Keratinocyte (primary cell): ENCODE results near the gene ETAA1. TPM values are rescaled to one million over a fixed set of nuclear protein-coding genes. Genes with fewer than 3 reads are reported as not detected.
A peak's percentile ranks its signal among the peaks of the same experiment; 100 is the strongest.

ENCODE experiments used
- DNase-seq: peaks from one replicate; pipeline ENCODE4 v3.0.0-alpha.2; 2011; ENCODE audit warnings: low read depth, missing footprints, low spot score
- FAIRE-seq: peaks from 2 replicates; lab custom pipeline; 2011; peaks lifted over from hg19 to GRCh38; lab: Jason Lieb, UNC
- H2AFZ ChIP-seq: 2 replicates; pipeline ENCODE4 v1.6.0; 2012; ENCODE audit warnings: low read length, control low read depth, inconsistent platforms; ENCODE audit not compliant: control insufficient read depth
- H3K27ac ChIP-seq: 2 replicates; pipeline ENCODE4 v1.5.1; 2011; ENCODE audit warnings: low read length; ENCODE audit not compliant: control insufficient read depth, insufficient read depth
- H3K27me3 ChIP-seq: 3 replicates; pipeline ENCODE4 v1.6.0; 2011; ENCODE audit warnings: low read length; ENCODE audit not compliant: control insufficient read depth, insufficient read depth; ENCODE audit errors: extremely low read depth
- H3K36me3 ChIP-seq, 2 experiments: 2 replicates in 1 of 2; 3 replicates in 1 of 2; pipeline ENCODE4 v1.5.1; 2011; ENCODE audit warnings: low read length in 2 of 2, mild to moderate bottlenecking in 1 of 2; ENCODE audit not compliant: control insufficient read depth in 2 of 2, insufficient read depth in 2 of 2; ENCODE audit errors: extremely low read depth in 1 of 2
- H3K4me1 ChIP-seq: 3 replicates; pipeline ENCODE4 v1.5.1; 2011; ENCODE audit warnings: low read length; ENCODE audit not compliant: control insufficient read depth, insufficient read depth; ENCODE audit errors: extremely low read depth
- H3K4me2 ChIP-seq: 3 replicates; pipeline ENCODE4 v1.6.0; 2011; ENCODE audit warnings: low read depth, low read length; ENCODE audit not compliant: control insufficient read depth, insufficient read depth; ENCODE audit errors: extremely low read depth
- H3K4me3 ChIP-seq, 3 experiments: fragments of 200-600 bp in 1 of 3; sonication (generic) in 1 of 3; 2 replicates in 2 of 3; 3 replicates in 1 of 3; pipeline ENCODE4 v1.5.1; 2011 to 2016; ENCODE audit warnings: low read length in 3 of 3, mild to moderate bottlenecking in 3 of 3, control low read depth in 2 of 3, inconsistent platforms in 1 of 3, low read depth in 1 of 3, mixed read lengths in 1 of 3, mixed run types in 1 of 3, moderate library complexity in 1 of 3; ENCODE audit not compliant: control insufficient read depth in 2 of 3, insufficient read depth in 2 of 3; ENCODE audit errors: extremely low read depth in 1 of 3
- H3K79me2 ChIP-seq: 2 replicates; pipeline ENCODE4 v1.6.0; 2012; ENCODE audit warnings: low read length; ENCODE audit not compliant: control insufficient read depth, insufficient read depth
- H3K9ac ChIP-seq: 3 replicates; pipeline ENCODE4 v1.6.0; 2011; ENCODE audit warnings: low read length; ENCODE audit not compliant: control insufficient read depth, insufficient read depth; ENCODE audit errors: extremely low read depth
- H3K9me1 ChIP-seq: 3 replicates; pipeline ENCODE4 v1.6.0; 2011; ENCODE audit warnings: low read length; ENCODE audit not compliant: control insufficient read depth, insufficient read depth; ENCODE audit errors: extremely low read depth
- H3K9me3 ChIP-seq: 2 replicates; pipeline ENCODE4 v1.5.1; 2012; ENCODE audit warnings: low read depth, low read length; ENCODE audit not compliant: control insufficient read depth
- H4K20me1 ChIP-seq: 3 replicates; pipeline ENCODE4 v1.6.0; 2011; ENCODE audit warnings: low read length; ENCODE audit not compliant: control insufficient read depth, insufficient read depth; ENCODE audit errors: extremely low read depth
- CTCF ChIP-seq, 3 experiments: IDR thresholded peaks in 1 of 3; conservative IDR thresholded peaks in 1 of 3; optimal IDR thresholded peaks in 1 of 3; 2 replicates in 2 of 3; 3 replicates in 1 of 3; pipeline versions ENCODE3 to v1.5.1; 2011; ENCODE audit warnings: low read length in 3 of 3, mild to moderate bottlenecking in 3 of 3, moderate library complexity in 2 of 3, control low read depth in 1 of 3, inconsistent platforms in 1 of 3; ENCODE audit not compliant: insufficient read depth in 2 of 3; ENCODE audit errors: extremely low read depth in 1 of 3
- EZH2 ChIP-seq: IDR thresholded peaks from one replicate; pipeline ENCODE4 v1.6.1; 2012; ENCODE audit warnings: inconsistent platforms, mild to moderate bottlenecking, low read length, moderate library complexity
- dilution Hi-C: fragments of 300-500 bp; cut with MboI; formaldehyde crosslinking; loops from one replicate; pipeline ENCODE4 v1.7.0; 2020; ENCODE audit warnings: low sequenced_read_pairs; ENCODE audit not compliant: extremely low pct_ligation_motif_present
- polyA plus RNA-seq, 5 experiments: library from polyadenylated mRNA; depleted of rRNA in 3 of 5; stranded (reverse) in 3 of 5; stranded (forward) in 1 of 5; unstranded in 1 of 5; fragments of >200 nt; gene quantifications; 1 replicate in 1 of 5; 2 replicates in 3 of 5; 3 replicates in 1 of 5; pipeline versions ENCODE4 v1.2.1 to v1.2.3, GENCODE V29; 2011 to 2012; ENCODE audit warnings: missing spikeins in 2 of 5, low read depth in 1 of 5, low replicate concordance in 1 of 5

Gene ETAA1
- polyA plus RNA-seq, 1 donor (not counting 4 experiments of a cell fraction or from before 2014, with no cell fraction given) = 11.5 TPM

GRCh38 chr2:67457699-67458098, 60.6 kb downstream of the ETAA1 start:
- dilution Hi-C loops = no loop called here
- DNase-seq = no peak
- no peak overlapping the region for H3K27ac ChIP-seq
- no peaks in the 10 kb centered on the region for H4K20me1 ChIP-seq
- TF ChIP-seq CTCF (optimal IDR thresholded peaks at IDR 0.05 in 1 of 3, IDR thresholded peaks at IDR 0.05 in 1 of 3, conservative IDR thresholded peaks at IDR 0.05 in 1 of 3; ENCODE audit: extremely low read depth in 1 of 3, insufficient read depth in 2 of 3, low read length in 3 of 3) = no peak
- no peak for TF ChIP-seq EZH2
- H3K79me2 ChIP-seq = no peaks in the 10 kb centered on the region
- peak overlapping the region; percentile 22 for H3K4me2 ChIP-seq
- H3K4me1 ChIP-seq = peaks cover 28% of the 10 kb centered on the region
- no peak overlapping the region for H3K4me3 ChIP-seq
- FAIRE-seq = peak; percentile 73
- H3K27me3 ChIP-seq = no peaks in the 10 kb centered on the region
- H2AFZ ChIP-seq = no peak overlapping the region
- H3K36me3 ChIP-seq = no peaks in the 10 kb centered on the region
- no peak overlapping the region for H3K9ac ChIP-seq
- H3K9me1 ChIP-seq = no peaks in the 10 kb centered on the region
- H3K9me3 ChIP-seq = no peaks in the 10 kb centered on the region

DNA sequence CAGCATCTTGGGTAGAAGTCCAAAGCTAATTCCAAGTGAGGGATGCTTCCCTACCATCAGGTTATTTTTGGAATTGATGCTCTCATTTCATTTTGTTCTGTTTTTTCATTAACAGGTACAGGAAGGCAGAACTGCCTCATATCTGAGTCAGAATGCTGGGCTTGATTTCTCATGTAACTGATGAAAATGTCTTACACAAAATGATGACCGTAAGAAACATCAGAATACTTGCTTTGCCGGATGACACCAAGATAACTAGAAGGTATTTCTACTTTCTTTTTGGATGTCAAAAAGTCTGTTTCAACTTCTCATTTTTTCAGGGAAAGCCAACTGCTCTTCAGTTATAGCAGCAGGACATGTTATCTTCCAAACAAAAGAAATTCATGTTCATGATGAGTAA, 62.6 kb downstream of the ETAA1 start:
- TF ChIP-seq EZH2 = no peak
- no peak for TF ChIP-seq CTCF (optimal IDR thresholded peaks at IDR 0.05 in 1 of 3, IDR thresholded peaks at IDR 0.05 in 1 of 3, conservative IDR thresholded peaks at IDR 0.05 in 1 of 3; ENCODE audit: extremely low read depth in 1 of 3, insufficient read depth in 2 of 3, low read length in 3 of 3)
- H3K9ac ChIP-seq = no peak overlapping the region
- no peaks in the 10 kb centered on the region for H3K9me3 ChIP-seq
- peaks cover 40% of the 10 kb centered on the region for H3K4me1 ChIP-seq
- peak overlapping the region; percentile 23 for H3K4me2 ChIP-seq
- no peaks in the 10 kb centered on the region for H3K9me1 ChIP-seq
- FAIRE-seq = peak; percentile 65
- H4K20me1 ChIP-seq = no peaks in the 10 kb centered on the region
- no peaks in the 10 kb centered on the region for H3K27me3 ChIP-seq
- dilution Hi-C loops = no loop called here
- peak overlapping the region; percentile 30 for H3K27ac ChIP-seq
- H3K36me3 ChIP-seq = no peaks in the 10 kb centered on the region
- H3K79me2 ChIP-seq = no peaks in the 10 kb centered on the region
- DNase-seq = no peak
- no peak overlapping the region for H3K4me3 ChIP-seq
- H2AFZ ChIP-seq = no peak overlapping the region
